T-helper 17 cell (primary cell): ENCODE data around the gene CMYA5. TPM values are rescaled to one million over a fixed set of nuclear protein-coding genes. Genes with fewer than 3 reads are reported as not detected.

Experiments
- ATAC-seq: fragments of 150-1000 bp; cut with Tn5 transposase; 2 replicates; pipeline ENCODE4 v1.10.0; 2021; ENCODE audit warnings: mild to moderate bottlenecking, moderate library complexity
- DNase-seq, 3 donors: peaks; one replicate each; pipeline versions ENCODE4 v3.0.0 to v3.0.0-alpha.2; 2020 to 2021
- H3K9me3 ChIP-seq: one replicate; pipeline ENCODE4 v1.7.0; 2013; ENCODE audit warnings: low read length, mild to moderate bottlenecking; ENCODE audit not compliant: control insufficient read depth, poor library complexity, severe bottlenecking
- H3K27ac Mint-ChIP-seq: one replicate; pipeline ENCODE4 v1.8.0; 2022; ENCODE audit warnings: mild to moderate bottlenecking, moderate library complexity, mixed read lengths
- H3K27me3 Mint-ChIP-seq: one replicate; pipeline ENCODE4 v1.8.0; 2022; ENCODE audit warnings: mixed read lengths
- H3K36me3 Mint-ChIP-seq: one replicate; pipeline ENCODE4 v1.8.0; 2022; ENCODE audit warnings: low read depth, mixed read lengths
- H3K4me1 Mint-ChIP-seq: one replicate; pipeline ENCODE4 v1.8.0; 2022; ENCODE audit warnings: mild to moderate bottlenecking, mixed read lengths
- H3K4me3 Mint-ChIP-seq: one replicate; pipeline ENCODE4 v1.8.0; 2022; ENCODE audit warnings: mild to moderate bottlenecking, moderate library complexity, mixed read lengths
- total RNA-seq, 4 donors: library from RNA in 2 of 4; stranded (reverse) in 2 of 4; gene quantifications; one replicate each; pipeline ENCODE4 v1.2.3 and lab custom pipeline; 2022 to 2026

CMYA5 gene
- total RNA-seq, 2 donors from 2014 or later = 0.15 to 0.23 TPM

GRCh38 chr5:79843450-79844388 lies 154.1 kb downstream of the CMYA5 start:
- H3K4me1 Mint-ChIP-seq = peaks cover 2% of the 10 kb centered on the region
- peaks cover 34% of the 10 kb centered on the region for H3K27me3 Mint-ChIP-seq
- ATAC-seq = no peak
- H3K36me3 Mint-ChIP-seq = peaks cover 4% of the 10 kb centered on the region
- no peak overlapping the region for H3K4me3 Mint-ChIP-seq
- no peaks in the 10 kb centered on the region for H3K9me3 ChIP-seq
- DNase-seq = no peak
- no peak overlapping the region for H3K27ac Mint-ChIP-seq

GRCh38 chr5:79844571-79844970 lies 154.9 kb downstream of the CMYA5 start:
- no peaks in the 10 kb centered on the region for H3K9me3 ChIP-seq
- ATAC-seq = no peak
- peaks cover 38% of the 10 kb centered on the region for H3K27me3 Mint-ChIP-seq
- no peak overlapping the region for H3K27ac Mint-ChIP-seq
- H3K4me3 Mint-ChIP-seq = no peak overlapping the region
- peaks cover 2% of the 10 kb centered on the region for H3K36me3 Mint-ChIP-seq
- peaks cover 2% of the 10 kb centered on the region for H3K4me1 Mint-ChIP-seq
- DNase-seq = no peak

GRCh38 chr5:79845448-79846197 lies 156.0 kb downstream of the CMYA5 start:
- Mint-ChIP-seq H3K36me3 (no peaks in the 10 kb centered on the region), H3K4me1 (peaks cover 2% of the 10 kb centered on the region), H3K4me3 (no peak overlapping the region), H3K27ac (no peak overlapping the region), H3K27me3 (peaks cover 31% of the 10 kb centered on the region)
- DNase-seq (no peak), ATAC-seq (no peak)
- H3K9me3 ChIP-seq = no peaks in the 10 kb centered on the region

- H3K4me1 Mint-ChIP-seq = peaks cover 2% of the 10 kb centered on the region
- no peak overlapping the region for H3K4me3 Mint-ChIP-seq
- no peaks in the 10 kb centered on the region for H3K9me3 ChIP-seq
- no peak for ATAC-seq
- no peaks in the 10 kb centered on the region for H3K36me3 Mint-ChIP-seq
- no peak for DNase-seq
- H3K27me3 Mint-ChIP-seq = peaks cover 27% of the 10 kb centered on the region
- H3K27ac Mint-ChIP-seq = no peak overlapping the region
Observed at GRCh38 chr5:79846198-79846521, 156.5 kb downstream of the CMYA5 start.

- H3K27me3 Mint-ChIP-seq = peaks cover 22% of the 10 kb centered on the region
- no peak overlapping the region for H3K27ac Mint-ChIP-seq
- H3K4me3 Mint-ChIP-seq = no peak overlapping the region
- no peaks in the 10 kb centered on the region for H3K9me3 ChIP-seq
- ATAC-seq = no peak
- peaks cover 3% of the 10 kb centered on the region for H3K4me1 Mint-ChIP-seq
- H3K36me3 Mint-ChIP-seq = no peaks in the 10 kb centered on the region
- DNase-seq = no peak
Observed at GRCh38 chr5:79847561-79847960, 157.9 kb downstream of the CMYA5 start.

- no peak overlapping the region for H3K4me3 Mint-ChIP-seq
Observed at GRCh38 chr5:79849061-79849460, 159.4 kb downstream of the CMYA5 start.

More at GRCh38 chr5:79849061-79849460, 159.4 kb downstream of the CMYA5 start:
- Mint-ChIP-seq H3K4me1 (peaks cover 6% of the 10 kb centered on the region), H3K27ac (no peak overlapping the region), H3K27me3 (peaks cover 14% of the 10 kb centered on the region), H3K36me3 (no peaks in the 10 kb centered on the region)
- ATAC-seq = no peak
- H3K9me3 ChIP-seq = no peaks in the 10 kb centered on the region
- DNase-seq = no peak

Other genes starting within 250 kb of the CMYA5 start
- gene HOMER1, start 175.7 kb upstream of the CMYA5 start, total RNA-seq = 1 to 10 TPM; 2.1 to 2.2 TPM
- 100 to 1,000 TPM; 144 to 145 TPM for gene TENT2, start 77.4 kb upstream of the CMYA5 start, total RNA-seq